ENCODE data around the gene IFITM5.

Gene IFITM5

GRCh38 chr11:261624-262023, 37.7 kb downstream of the IFITM5 start:
- CTCF ChIA-PET = interaction anchor here (0.7 kb wide), 1 partner anchor 188 kb away, joined by 3 read pairs; no protein-coding TSS in a partner anchor
- POLR2A ChIA-PET = interaction anchor here (0.6 kb wide), 1 partner anchor 97 kb away, joined by 3 read pairs; no protein-coding TSS in a partner anchor
- no peak for DNase-seq (ENCODE audit: extremely low spot score)
- TF ChIP-seq ARNT (IDR thresholded peaks at IDR 0.05) (no peak), NFRKB (IDR thresholded peaks at IDR 0.05) (no peak), HDGF (IDR thresholded peaks at IDR 0.05; ENCODE audit: borderline replicate concordance) (no peak), FOXM1 (IDR thresholded peaks at IDR 0.05; ENCODE audit: borderline replicate concordance) (no peak), FOXK2 (IDR thresholded peaks at IDR 0.05) (no peak), FOXA1 (IDR thresholded peaks at IDR 0.05) (no peak), ZNF384 (IDR thresholded peaks at IDR 0.05) (no peak), CTBP1 (IDR thresholded peaks at IDR 0.05; ENCODE audit: borderline replicate concordance) (no peak), SP1 (IDR thresholded peaks at IDR 0.05) (no peak), SUZ12 (IDR thresholded peaks at IDR 0.05) (no peak), PKNOX1 (IDR thresholded peaks at IDR 0.05) (no peak), ELF4 (IDR thresholded peaks at IDR 0.05) (no peak), BHLHE40 (IDR thresholded peaks at IDR 0.05; ENCODE audit: borderline replicate concordance) (no peak), TARDBP (IDR thresholded peaks at IDR 0.05) (no peak), LEF1 (IDR thresholded peaks at IDR 0.05; ENCODE audit: borderline replicate concordance) (no peak), L3MBTL2 (conservative IDR thresholded peaks at IDR 0.05) (no peak)

- no peak for TF ChIP-seq ARNT (IDR thresholded peaks at IDR 0.05)
- TF ChIP-seq SP1 (IDR thresholded peaks at IDR 0.05) = no peak
- TF ChIP-seq ZNF384 (IDR thresholded peaks at IDR 0.05) = no peak
- TF ChIP-seq ELF4 (IDR thresholded peaks at IDR 0.05) = no peak
- no peak for TF ChIP-seq BHLHE40 (IDR thresholded peaks at IDR 0.05; ENCODE audit: borderline replicate concordance)
- TF ChIP-seq PKNOX1 (IDR thresholded peaks at IDR 0.05) = no peak
- TF ChIP-seq FOXA1 (IDR thresholded peaks at IDR 0.05) = no peak
- TF ChIP-seq CTBP1 (IDR thresholded peaks at IDR 0.05; ENCODE audit: borderline replicate concordance) = no peak
- TF ChIP-seq FOXM1 (IDR thresholded peaks at IDR 0.05; ENCODE audit: borderline replicate concordance) = no peak
- TF ChIP-seq TARDBP (IDR thresholded peaks at IDR 0.05) = no peak
- TF ChIP-seq L3MBTL2 (conservative IDR thresholded peaks at IDR 0.05) = no peak
- no peak for TF ChIP-seq HDGF (IDR thresholded peaks at IDR 0.05; ENCODE audit: borderline replicate concordance)
- no peak for TF ChIP-seq FOXK2 (IDR thresholded peaks at IDR 0.05)
- no peak for TF ChIP-seq LEF1 (IDR thresholded peaks at IDR 0.05; ENCODE audit: borderline replicate concordance)
- TF ChIP-seq SUZ12 (IDR thresholded peaks at IDR 0.05) = no peak
- TF ChIP-seq NFRKB (IDR thresholded peaks at IDR 0.05) = no peak
- POLR2A ChIA-PET = no interaction called here
- no peak for DNase-seq (ENCODE audit: extremely low spot score)
- CTCF ChIA-PET = interaction anchor here (1.2 kb wide), 1 partner anchor 9 kb away, joined by 5 read pairs; no protein-coding TSS in a partner anchor
Measured at GRCh38 chr11:259413-259812, 39.9 kb downstream of the IFITM5 start.

- ChIA-PET CTCF (interaction anchor here (1.0 kb wide), 1 partner anchor 191 kb away, joined by 5 read pairs; no protein-coding TSS in a partner anchor), POLR2A (interaction anchor here (1.3 kb wide), 1 partner anchor 51 kb away, joined by 5 read pairs; the partner anchor contains the start of genes BET1L and RIC8A)
- DNase-seq (ENCODE audit: extremely low spot score) = no peak
- TF ChIP-seq PKNOX1 (IDR thresholded peaks at IDR 0.05) (no peak), NFRKB (IDR thresholded peaks at IDR 0.05) (no peak), HDGF (IDR thresholded peaks at IDR 0.05; ENCODE audit: borderline replicate concordance) (no peak), SP1 (IDR thresholded peaks at IDR 0.05) (no peak), TARDBP (IDR thresholded peaks at IDR 0.05) (no peak), BHLHE40 (IDR thresholded peaks at IDR 0.05; ENCODE audit: borderline replicate concordance) (no peak), L3MBTL2 (conservative IDR thresholded peaks at IDR 0.05) (no peak), SUZ12 (IDR thresholded peaks at IDR 0.05) (no peak), CTBP1 (IDR thresholded peaks at IDR 0.05; ENCODE audit: borderline replicate concordance) (no peak), FOXM1 (IDR thresholded peaks at IDR 0.05; ENCODE audit: borderline replicate concordance) (no peak), ELF4 (IDR thresholded peaks at IDR 0.05) (no peak)
Measured at GRCh38 chr11:257766-258493, 41.4 kb downstream of the IFITM5 start.

GRCh38 chr11:256952-257737, 42.2 kb downstream of the IFITM5 start:
- DNase-seq (ENCODE audit: extremely low spot score) = no peak
- TF ChIP-seq SUZ12 (IDR thresholded peaks at IDR 0.05) = no peak
- TF ChIP-seq ZNF384 (IDR thresholded peaks at IDR 0.05) = no peak
- TF ChIP-seq SP1 (IDR thresholded peaks at IDR 0.05) = no peak
- TF ChIP-seq FOXM1 (IDR thresholded peaks at IDR 0.05; ENCODE audit: borderline replicate concordance) = no peak
- TF ChIP-seq BHLHE40 (IDR thresholded peaks at IDR 0.05; ENCODE audit: borderline replicate concordance) = no peak
- no peak for TF ChIP-seq PKNOX1 (IDR thresholded peaks at IDR 0.05)
- no peak for TF ChIP-seq LEF1 (IDR thresholded peaks at IDR 0.05; ENCODE audit: borderline replicate concordance)
- TF ChIP-seq FOXK2 (IDR thresholded peaks at IDR 0.05) = no peak
- ChIA-PET CTCF (interaction anchor here (1.0 kb wide), 1 partner anchor 191 kb away, joined by 5 read pairs; no protein-coding TSS in a partner anchor), POLR2A (interaction anchor here (1.3 kb wide), 1 partner anchor 50 kb away, joined by 5 read pairs; the partner anchor contains the start of genes BET1L and RIC8A)

Data from HEK293T (cell line).